Stimulated activated naive B cell treated with anti-CD40 and anti-IgM and Interleukin-4, amounts not matched to agents 10 μg/mL and 1 μg/mL and 100 μg/mL, for 72 hours (primary cell): ENCODE results near the gene ZFP42.

Experiments
- ATAC-seq, 2 donors: fragments of 150-1000 bp; cut with Tn5 transposase; replicated peaks; 2 replicates each; pipeline ENCODE4 v1.10.0; 2021; ENCODE audit warnings: moderate library complexity in 1 of 2
- DNase-seq: peaks from one replicate; pipeline ENCODE4 v3.0.0; 2021
- H3K27ac Mint-ChIP-seq: one replicate; pipeline ENCODE4 v1.8.0; 2022; ENCODE audit warnings: mild to moderate bottlenecking, mixed read lengths
- H3K27me3 Mint-ChIP-seq, 2 donors: one replicate each; pipeline ENCODE4 v1.8.0; 2022; ENCODE audit warnings: mixed read lengths in 2 of 2
- H3K36me3 Mint-ChIP-seq, 2 donors: one replicate each; pipeline ENCODE4 v1.8.0; 2022; ENCODE audit warnings: mixed read lengths in 2 of 2, mild to moderate bottlenecking in 1 of 2
- H3K4me1 Mint-ChIP-seq, 2 donors: one replicate each; pipeline ENCODE4 v1.8.0; 2022; ENCODE audit warnings: mixed read lengths in 2 of 2, mild to moderate bottlenecking in 1 of 2
- H3K4me3 Mint-ChIP-seq, 2 donors: one replicate each; pipeline ENCODE4 v1.8.0; 2022; ENCODE audit warnings: mild to moderate bottlenecking in 2 of 2, mixed read lengths in 2 of 2, moderate library complexity in 1 of 2
- H3K9me3 Mint-ChIP-seq, 2 donors: one replicate each; pipeline ENCODE4 v1.8.0; 2022; ENCODE audit warnings: mixed read lengths in 2 of 2, mild to moderate bottlenecking in 1 of 2

The ZFP42 gene

DNA sequence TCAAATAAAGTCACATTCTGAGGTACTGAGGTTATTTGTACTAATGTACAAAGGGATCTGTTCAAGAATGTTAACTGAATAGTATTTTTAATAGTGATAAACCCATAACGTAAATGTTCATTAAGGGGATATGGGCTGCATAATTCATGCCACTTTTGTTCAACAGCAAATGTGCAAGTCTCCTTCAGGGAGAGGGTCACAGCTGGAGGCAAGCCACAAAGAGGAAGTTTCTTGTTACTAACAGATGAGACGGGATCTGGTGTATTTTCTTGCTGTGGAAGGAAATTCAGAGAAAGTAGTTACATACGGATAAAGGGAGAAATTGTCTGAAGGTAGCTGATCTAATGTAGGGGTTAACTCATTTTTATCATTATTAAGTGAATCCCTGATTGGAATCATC lies 10.0 kb downstream of the ZFP42 start:
- no peaks in the 10 kb centered on the region for H3K36me3 Mint-ChIP-seq
- H3K27me3 Mint-ChIP-seq: no peaks in the 10 kb centered on the region
- DNase-seq (no peak), ATAC-seq (no peak)
- H3K9me3 Mint-ChIP-seq: peaks cover 4 to 8% of the 10 kb centered on the region in 2 donors
- H3K27ac Mint-ChIP-seq: no peak overlapping the region
- H3K4me1 Mint-ChIP-seq: no peaks in the 10 kb centered on the region
- no peak overlapping the region for H3K4me3 Mint-ChIP-seq

DNA sequence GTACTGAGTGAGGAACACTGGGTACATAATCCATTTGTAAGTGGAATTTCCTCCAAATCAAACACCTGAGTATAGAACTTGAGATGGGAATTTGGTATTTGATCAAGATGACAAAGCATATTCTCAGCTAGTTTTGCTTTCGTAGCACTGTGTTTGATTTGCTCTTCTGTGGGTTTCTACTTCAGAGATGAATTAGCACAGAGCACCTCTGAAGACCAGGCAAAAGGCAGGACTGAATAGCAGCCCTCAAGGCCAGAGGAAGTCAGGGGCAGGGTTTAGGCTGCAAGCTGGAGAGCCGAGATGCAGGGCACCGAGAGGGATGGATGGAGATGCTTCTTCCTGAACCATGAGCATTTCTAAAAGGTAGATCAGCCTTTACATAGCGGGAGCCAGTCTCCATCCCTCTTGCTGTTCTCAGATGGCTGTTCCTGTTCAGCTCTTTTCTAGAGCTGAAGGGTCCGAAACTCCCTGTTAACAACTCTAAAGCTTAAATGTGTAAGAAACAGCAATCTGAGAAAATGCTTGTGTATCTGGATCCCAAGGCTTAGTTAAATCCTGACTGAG lies 10.8 kb downstream of the ZFP42 start:
- no peak overlapping the region for H3K27ac Mint-ChIP-seq

DNA sequence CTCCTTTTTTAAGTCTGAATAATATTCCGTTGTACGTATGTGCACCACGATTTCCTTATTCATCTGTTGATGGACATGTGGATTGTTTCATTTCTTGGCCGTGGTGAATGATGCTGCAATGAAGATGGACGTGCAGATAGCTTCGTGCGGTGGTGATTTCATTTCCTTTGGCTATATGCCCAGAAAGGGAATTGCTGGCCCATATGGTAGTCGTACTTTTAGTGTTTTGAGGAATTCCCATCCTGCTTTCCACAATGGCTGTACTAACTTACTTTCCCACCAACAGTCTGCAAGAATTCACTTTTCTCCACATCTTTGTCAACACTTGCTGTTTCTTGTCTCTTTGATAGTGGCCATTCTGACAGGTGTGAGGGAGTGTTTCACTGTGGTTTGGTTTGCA lies 12.8 kb downstream of the ZFP42 start:
- DNase-seq: no peak
- Mint-ChIP-seq H3K4me3 (no peak overlapping the region), H3K27me3 (no peaks in the 10 kb centered on the region), H3K9me3 (peaks cover 2 to 3% of the 10 kb centered on the region in 2 donors), H3K36me3 (no peaks in the 10 kb centered on the region), H3K4me1 (no peaks in the 10 kb centered on the region), H3K27ac (no peak overlapping the region)
- no peak for ATAC-seq

More for the DNA sequence above, 10.8 kb downstream of the ZFP42 start:
- H3K27me3 Mint-ChIP-seq: no peaks in the 10 kb centered on the region
- ATAC-seq (no peak), DNase-seq (no peak)
- H3K9me3 Mint-ChIP-seq: peaks cover 4 to 8% of the 10 kb centered on the region in 2 donors
- H3K4me3 Mint-ChIP-seq: no peak overlapping the region
- no peaks in the 10 kb centered on the region for H3K36me3 Mint-ChIP-seq
- H3K4me1 Mint-ChIP-seq: no peaks in the 10 kb centered on the region

- no peaks in the 10 kb centered on the region for H3K36me3 Mint-ChIP-seq
- ATAC-seq (no peak), DNase-seq (no peak)
- H3K4me3 Mint-ChIP-seq: no peak overlapping the region
- no peaks in the 10 kb centered on the region for H3K27me3 Mint-ChIP-seq
- peaks cover 4% of the 10 kb centered on the region in 2 donors for H3K9me3 Mint-ChIP-seq
- no peak overlapping the region for H3K27ac Mint-ChIP-seq
- H3K4me1 Mint-ChIP-seq: no peaks in the 10 kb centered on the region
Measured at GRCh38 chr4:188012426-188012945, 16.9 kb downstream of the ZFP42 start.

GRCh38 chr4:188015025-188015940 lies 19.7 kb downstream of the ZFP42 start:
- Mint-ChIP-seq H3K4me1 (no peaks in the 10 kb centered on the region), H3K36me3 (no peaks in the 10 kb centered on the region), H3K9me3 (peaks cover 4% of the 10 kb centered on the region in 2 donors), H3K4me3 (no peak overlapping the region), H3K27me3 (no peaks in the 10 kb centered on the region), H3K27ac (no peak overlapping the region)
- DNase-seq (no peak), ATAC-seq (no peak)

GRCh38 chr4:188016754-188017153 lies 21.2 kb downstream of the ZFP42 start:
- ATAC-seq (no peak), DNase-seq (no peak)
- Mint-ChIP-seq H3K27ac (no peak overlapping the region), H3K4me3 (no peak overlapping the region), H3K36me3 (no peaks in the 10 kb centered on the region), H3K9me3 (peaks cover 4 to 5% of the 10 kb centered on the region in 2 donors), H3K27me3 (no peaks in the 10 kb centered on the region), H3K4me1 (no peaks in the 10 kb centered on the region)

DNA sequence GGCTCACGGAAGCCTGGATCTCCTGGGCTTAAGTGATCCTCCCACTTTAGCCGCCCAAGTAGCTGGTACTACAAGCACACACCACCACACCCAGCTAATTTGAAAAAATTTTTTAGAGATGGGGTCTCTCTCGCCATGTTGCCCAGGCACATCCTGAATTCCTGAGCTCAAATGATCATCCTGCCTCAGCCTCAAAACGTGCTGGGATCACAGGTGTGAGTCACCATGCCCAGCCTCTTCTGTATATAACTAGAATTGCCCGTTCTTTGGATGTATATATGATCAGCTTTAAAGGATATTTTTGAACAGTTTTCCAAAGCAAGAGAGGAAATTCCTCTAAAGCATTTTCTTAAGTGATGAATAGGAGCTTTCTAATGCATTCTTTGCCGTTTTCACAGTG lies 22.7 kb downstream of the ZFP42 start:
- H3K9me3 Mint-ChIP-seq: peaks cover 4 to 6% of the 10 kb centered on the region in 2 donors

DNA sequence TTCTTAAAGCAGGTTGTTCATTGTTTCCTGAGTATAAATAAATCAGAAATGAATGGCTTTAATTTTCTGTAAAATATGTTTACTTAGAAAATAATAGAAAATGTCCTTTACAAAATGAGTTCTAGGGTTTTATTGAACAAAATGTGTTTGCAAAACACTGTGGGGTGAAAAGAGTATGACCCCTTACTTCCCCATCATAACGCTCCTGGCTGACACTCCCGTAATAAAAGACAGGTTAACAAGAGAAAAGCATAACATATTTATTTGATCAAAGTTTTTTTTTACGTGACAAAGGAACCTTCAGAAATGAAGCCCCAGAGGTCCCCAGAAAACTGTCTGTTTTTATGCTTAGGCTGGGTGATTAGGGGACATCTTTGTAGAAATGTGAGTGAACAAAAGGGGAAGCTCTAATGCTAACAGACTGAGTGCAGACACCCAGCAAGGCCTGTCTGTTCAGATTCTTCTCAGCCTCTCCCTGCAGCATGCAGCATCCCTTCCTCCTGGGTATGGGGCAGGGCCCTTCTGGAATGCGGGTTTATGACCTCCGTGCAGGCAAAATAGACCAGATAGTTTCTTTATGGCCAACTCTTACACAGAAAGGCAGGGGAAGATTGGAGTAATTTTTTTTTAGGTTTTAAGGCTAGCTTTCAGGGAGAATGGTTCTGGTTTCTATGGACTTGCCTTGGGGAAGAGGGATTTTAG lies 26.1 kb downstream of the ZFP42 start:
- ATAC-seq (no peak), DNase-seq (no peak)
- H3K9me3 Mint-ChIP-seq: peaks cover 2 to 4% of the 10 kb centered on the region in 2 donors

More for the DNA sequence above, 22.7 kb downstream of the ZFP42 start:
- Mint-ChIP-seq H3K36me3 (no peaks in the 10 kb centered on the region), H3K4me3 (no peak overlapping the region), H3K27ac (no peak overlapping the region), H3K27me3 (no peaks in the 10 kb centered on the region), H3K4me1 (no peaks in the 10 kb centered on the region)
- DNase-seq: no peak
- ATAC-seq: no peak

GRCh38 chr4:188023682-188024081 lies 28.1 kb downstream of the ZFP42 start:
- Mint-ChIP-seq H3K27ac (no peak overlapping the region), H3K4me1 (no peaks in the 10 kb centered on the region), H3K36me3 (no peaks in the 10 kb centered on the region), H3K4me3 (no peak overlapping the region), H3K9me3 (peaks cover 0 to 6% of the 10 kb centered on the region in 2 donors), H3K27me3 (no peaks in the 10 kb centered on the region)
- ATAC-seq: no peak
- no peak for DNase-seq

More for the DNA sequence above, 26.1 kb downstream of the ZFP42 start:
- Mint-ChIP-seq H3K36me3 (no peaks in the 10 kb centered on the region), H3K4me1 (no peaks in the 10 kb centered on the region), H3K4me3 (no peak overlapping the region), H3K27ac (no peak overlapping the region), H3K27me3 (no peaks in the 10 kb centered on the region)

DNA sequence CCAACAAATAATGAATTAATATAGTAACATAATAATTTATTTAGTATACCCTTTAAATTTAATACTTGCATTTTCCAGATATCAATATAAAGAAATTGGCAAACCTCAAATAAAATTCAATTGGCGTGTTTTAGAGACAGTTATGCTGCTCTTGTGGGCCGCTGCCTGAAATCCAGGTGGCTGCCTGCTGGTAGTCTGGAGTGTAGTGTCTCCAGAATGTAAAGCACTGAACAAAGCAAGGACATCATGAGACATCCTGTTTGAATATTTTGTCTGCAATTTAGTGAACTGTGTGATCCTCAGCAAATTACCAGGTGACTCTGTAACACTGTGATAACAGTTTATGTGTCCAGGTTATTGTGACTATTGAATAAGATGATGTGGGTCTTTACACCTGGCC lies 29.9 kb downstream of the ZFP42 start:
- peaks cover 0 to 2% of the 10 kb centered on the region in 2 donors for H3K36me3 Mint-ChIP-seq
- H3K4me3 Mint-ChIP-seq: no peak overlapping the region
- DNase-seq (no peak), ATAC-seq (no peak)
- peaks cover 7 to 13% of the 10 kb centered on the region in 2 donors for H3K9me3 Mint-ChIP-seq
- no peaks in the 10 kb centered on the region for H3K4me1 Mint-ChIP-seq
- H3K27ac Mint-ChIP-seq: no peak overlapping the region
- H3K27me3 Mint-ChIP-seq: no peaks in the 10 kb centered on the region

GRCh38 chr4:188029114-188029513 lies 33.5 kb downstream of the ZFP42 start:
- no peak overlapping the region for H3K27ac Mint-ChIP-seq
- DNase-seq (no peak), ATAC-seq (no peak)

DNA sequence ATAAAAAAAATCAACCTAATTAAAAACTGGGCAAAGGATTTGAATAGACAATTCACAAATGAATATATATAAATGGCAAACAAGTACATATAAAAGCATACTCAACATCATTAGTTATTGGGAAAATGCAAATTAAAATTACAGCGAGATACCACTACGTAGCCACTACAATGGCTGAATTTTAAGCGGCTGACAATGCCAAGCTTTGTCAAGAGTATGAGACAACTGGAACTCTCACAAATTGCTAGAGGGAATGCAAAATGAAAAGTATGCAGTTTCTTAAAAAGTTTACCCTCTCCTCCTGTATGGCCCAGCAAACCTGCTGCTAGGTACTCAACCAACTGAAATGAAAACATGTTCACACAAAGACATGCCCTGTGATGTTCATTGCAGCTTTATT lies 34.8 kb downstream of the ZFP42 start:
- no peak for ATAC-seq
- Mint-ChIP-seq H3K9me3 (peaks cover 10 to 15% of the 10 kb centered on the region in 2 donors), H3K36me3 (peaks cover 0 to 2% of the 10 kb centered on the region in 2 donors), H3K4me1 (peaks cover 0 to 5% of the 10 kb centered on the region in 2 donors), H3K4me3 (no peak overlapping the region), H3K27me3 (no peaks in the 10 kb centered on the region), H3K27ac (no peak overlapping the region)
- no peak for DNase-seq

More at GRCh38 chr4:188029114-188029513, 33.5 kb downstream of the ZFP42 start:
- peaks cover 0 to 5% of the 10 kb centered on the region in 2 donors for H3K4me1 Mint-ChIP-seq
- H3K36me3 Mint-ChIP-seq: peaks cover 0 to 2% of the 10 kb centered on the region in 2 donors
- H3K27me3 Mint-ChIP-seq: no peaks in the 10 kb centered on the region
- H3K4me3 Mint-ChIP-seq: no peak overlapping the region
- H3K9me3 Mint-ChIP-seq: peaks cover 10 to 15% of the 10 kb centered on the region in 2 donors

DNA sequence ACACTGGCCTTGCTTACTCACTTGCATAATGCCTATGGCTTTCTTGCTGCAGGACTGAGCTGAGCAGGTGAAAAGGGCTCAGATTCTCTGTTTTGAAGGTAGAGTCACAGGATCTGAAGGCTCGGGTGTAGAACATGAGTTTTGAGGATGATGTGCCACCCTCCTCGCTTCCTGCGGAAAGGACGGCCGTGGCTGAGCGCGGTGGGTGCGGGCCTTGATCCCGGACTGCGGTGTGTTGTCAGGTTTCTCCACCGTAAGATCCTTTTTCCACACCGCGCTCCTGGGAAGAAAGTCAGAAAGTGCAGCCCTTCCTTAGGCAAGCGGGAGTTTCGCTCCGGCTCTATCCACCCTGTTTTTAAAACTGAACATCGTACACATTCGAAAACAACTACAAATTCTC lies 36.2 kb downstream of the ZFP42 start:
- peaks cover 10 to 15% of the 10 kb centered on the region in 2 donors for H3K9me3 Mint-ChIP-seq
- no peak overlapping the region for H3K4me3 Mint-ChIP-seq
- no peak for ATAC-seq
- no peaks in the 10 kb centered on the region for H3K27me3 Mint-ChIP-seq
- no peak overlapping the region for H3K27ac Mint-ChIP-seq
- H3K36me3 Mint-ChIP-seq: peaks cover 0 to 2% of the 10 kb centered on the region in 2 donors
- DNase-seq: no peak
- H3K4me1 Mint-ChIP-seq: peaks cover 0 to 5% of the 10 kb centered on the region in 2 donors

DNA sequence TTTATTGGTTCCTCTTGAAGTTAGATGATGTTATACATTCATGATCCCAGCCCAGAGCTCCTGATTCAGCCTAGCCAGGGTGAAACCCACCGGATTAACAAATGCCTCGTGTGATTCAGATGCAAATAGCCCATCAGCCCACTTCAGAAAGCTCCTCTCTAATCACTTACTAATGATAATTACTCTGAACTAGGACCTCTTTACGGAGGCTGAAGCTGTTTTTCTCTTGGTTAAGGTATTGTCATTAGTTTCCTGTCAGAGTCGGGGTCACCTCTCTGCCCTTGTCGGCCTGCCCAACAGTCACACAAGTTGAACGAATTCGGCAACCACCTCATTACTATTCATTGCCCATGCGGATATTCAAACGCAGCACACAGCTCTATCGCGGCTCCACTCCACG lies 36.6 kb downstream of the ZFP42 start:
- DNase-seq (no peak), ATAC-seq (no peak)
- Mint-ChIP-seq H3K9me3 (peaks cover 10 to 15% of the 10 kb centered on the region in 2 donors), H3K27me3 (no peaks in the 10 kb centered on the region), H3K4me3 (no peak overlapping the region), H3K36me3 (peaks cover 0 to 2% of the 10 kb centered on the region in 2 donors), H3K4me1 (peaks cover 0 to 5% of the 10 kb centered on the region in 2 donors), H3K27ac (no peak overlapping the region)
